HFFc6 (cell line): ENCODE data around the gene AFDN. TPM values are rescaled to one million over a fixed set of nuclear protein-coding genes. Genes with fewer than 3 reads are reported as not detected.

Experiments
- DNase-seq: peaks from one replicate; pipeline ENCODE4 v3.0.0-alpha.2; 2018
- H3K27ac Mint-ChIP-seq: 2 replicates; pipeline ENCODE4 v1.8.0; 2020; ENCODE audit warnings: mild to moderate bottlenecking, mixed read lengths
- H3K27me3 Mint-ChIP-seq: 2 replicates; pipeline ENCODE4 v1.8.0; 2021; ENCODE audit warnings: mild to moderate bottlenecking, moderate library complexity, mixed read lengths; ENCODE audit not compliant: insufficient read depth
- H3K36me3 Mint-ChIP-seq: 2 replicates; pipeline ENCODE4 v1.8.0; 2021; ENCODE audit warnings: low read depth, mixed read lengths
- H3K4me1 Mint-ChIP-seq: 2 replicates; pipeline ENCODE4 v1.8.0; 2020; ENCODE audit warnings: low read depth, mixed read lengths
- H3K4me3 Mint-ChIP-seq: 2 replicates; pipeline ENCODE4 v1.8.0; 2020; ENCODE audit warnings: mild to moderate bottlenecking, moderate library complexity, mixed read lengths
- H3K9me3 Mint-ChIP-seq: 2 replicates; pipeline ENCODE4 v1.8.0; 2020; ENCODE audit warnings: mild to moderate bottlenecking, mixed read lengths
- total RNA-seq, 6 experiments: library from RNA; stranded (reverse); fragmentation: NEBNext Ultra II Directional; extraction: Animal tissue kit (Norgen Biotek cat#: 25700); gene quantifications; 2 replicates in 1 of 6; 3 replicates in 5 of 6; pipeline ENCODE4 v1.2.3, GENCODE V29; 2021
- TF ChIP-seq, protein P1 (sequence below): fragments of 200-600 bp; sonication (generic); IDR thresholded peaks from 2 replicates; pipeline ENCODE4 v1.5.0; 2021; ENCODE audit warnings: antibody characterized with exemption, mild to moderate bottlenecking

The AFDN gene
- total RNA-seq, 6 experiments from 2014 or later: 16.1 to 20.3 (median 17.4) TPM

DNA sequence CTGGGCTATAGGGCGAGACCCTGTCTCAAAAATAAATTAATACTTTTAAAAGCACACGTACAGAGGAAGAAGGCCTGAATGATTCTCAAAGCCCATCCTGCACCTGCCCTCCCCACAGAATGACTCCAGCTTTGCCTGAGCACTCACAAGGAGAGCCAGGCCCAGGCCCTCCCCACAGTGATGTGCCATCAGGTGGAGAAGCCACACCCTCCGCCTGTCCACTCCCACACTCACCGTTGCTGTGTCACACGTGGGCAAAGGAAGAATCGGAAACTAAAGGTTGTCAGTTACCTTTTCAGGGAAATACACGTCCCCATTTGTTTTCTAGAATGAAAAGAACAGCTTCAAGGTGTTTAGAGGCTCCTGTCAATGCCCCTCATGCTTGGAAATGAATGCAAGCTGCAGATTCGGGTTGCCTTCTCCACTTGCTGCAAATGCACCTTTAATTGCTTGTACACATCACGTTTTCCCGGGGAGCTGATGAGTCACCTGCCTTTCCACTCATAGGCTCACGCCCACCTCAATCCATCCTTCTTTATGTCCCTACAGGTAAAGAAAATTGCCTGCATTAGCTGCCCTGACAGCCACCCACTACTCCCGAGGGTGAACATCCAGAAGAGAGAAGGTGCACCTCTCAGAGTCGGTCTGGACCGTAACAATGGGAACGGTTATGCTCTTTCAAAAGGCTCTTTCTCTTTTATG, 45.5 kb upstream of the AFDN start:
- no peak for DNase-seq
- Mint-ChIP-seq H3K4me3 (no peak overlapping the region), H3K27me3 (peaks cover 8% of the 10 kb centered on the region), H3K27ac (no peak overlapping the region), H3K36me3 (no peaks in the 10 kb centered on the region), H3K4me1 (no peaks in the 10 kb centered on the region), H3K9me3 (peaks cover 6% of the 10 kb centered on the region; the same call in 1 of the 2 replicates)
- TF ChIP-seq, protein P1, sequence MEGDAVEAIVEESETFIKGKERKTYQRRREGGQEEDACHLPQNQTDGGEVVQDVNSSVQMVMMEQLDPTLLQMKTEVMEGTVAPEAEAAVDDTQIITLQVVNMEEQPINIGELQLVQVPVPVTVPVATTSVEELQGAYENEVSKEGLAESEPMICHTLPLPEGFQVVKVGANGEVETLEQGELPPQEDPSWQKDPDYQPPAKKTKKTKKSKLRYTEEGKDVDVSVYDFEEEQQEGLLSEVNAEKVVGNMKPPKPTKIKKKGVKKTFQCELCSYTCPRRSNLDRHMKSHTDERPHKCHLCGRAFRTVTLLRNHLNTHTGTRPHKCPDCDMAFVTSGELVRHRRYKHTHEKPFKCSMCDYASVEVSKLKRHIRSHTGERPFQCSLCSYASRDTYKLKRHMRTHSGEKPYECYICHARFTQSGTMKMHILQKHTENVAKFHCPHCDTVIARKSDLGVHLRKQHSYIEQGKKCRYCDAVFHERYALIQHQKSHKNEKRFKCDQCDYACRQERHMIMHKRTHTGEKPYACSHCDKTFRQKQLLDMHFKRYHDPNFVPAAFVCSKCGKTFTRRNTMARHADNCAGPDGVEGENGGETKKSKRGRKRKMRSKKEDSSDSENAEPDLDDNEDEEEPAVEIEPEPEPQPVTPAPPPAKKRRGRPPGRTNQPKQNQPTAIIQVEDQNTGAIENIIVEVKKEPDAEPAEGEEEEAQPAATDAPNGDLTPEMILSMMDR: no peak

DNA sequence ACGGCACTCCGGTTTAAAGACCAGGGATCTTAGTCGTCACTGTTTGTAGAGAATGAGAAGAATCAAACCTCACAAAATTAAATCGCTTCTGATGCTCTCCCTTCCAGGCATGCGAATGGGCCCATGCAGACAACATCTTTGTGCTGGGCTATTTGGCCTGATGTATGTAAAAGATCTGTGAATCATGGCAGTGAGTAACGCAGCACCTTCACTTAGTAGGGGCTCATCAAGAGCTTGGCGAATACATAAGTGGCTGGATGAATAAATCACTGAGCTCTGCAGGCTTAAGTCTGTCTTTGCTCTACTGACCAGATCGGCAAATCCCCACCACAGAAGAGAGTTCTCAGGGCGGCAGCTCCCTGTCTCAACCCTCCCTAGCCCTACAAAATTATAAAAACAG, 44.8 kb upstream of the AFDN start:
- peaks cover 4% of the 10 kb centered on the region for H3K27me3 Mint-ChIP-seq
- no peaks in the 10 kb centered on the region for H3K4me1 Mint-ChIP-seq
- TF ChIP-seq, protein P1: no peak
- H3K36me3 Mint-ChIP-seq: no peaks in the 10 kb centered on the region
- no peak for DNase-seq
- H3K9me3 Mint-ChIP-seq: peaks cover 6% of the 10 kb centered on the region; the same call in 1 of the 2 replicates
- H3K27ac Mint-ChIP-seq: no peak overlapping the region
- no peak overlapping the region for H3K4me3 Mint-ChIP-seq

DNA sequence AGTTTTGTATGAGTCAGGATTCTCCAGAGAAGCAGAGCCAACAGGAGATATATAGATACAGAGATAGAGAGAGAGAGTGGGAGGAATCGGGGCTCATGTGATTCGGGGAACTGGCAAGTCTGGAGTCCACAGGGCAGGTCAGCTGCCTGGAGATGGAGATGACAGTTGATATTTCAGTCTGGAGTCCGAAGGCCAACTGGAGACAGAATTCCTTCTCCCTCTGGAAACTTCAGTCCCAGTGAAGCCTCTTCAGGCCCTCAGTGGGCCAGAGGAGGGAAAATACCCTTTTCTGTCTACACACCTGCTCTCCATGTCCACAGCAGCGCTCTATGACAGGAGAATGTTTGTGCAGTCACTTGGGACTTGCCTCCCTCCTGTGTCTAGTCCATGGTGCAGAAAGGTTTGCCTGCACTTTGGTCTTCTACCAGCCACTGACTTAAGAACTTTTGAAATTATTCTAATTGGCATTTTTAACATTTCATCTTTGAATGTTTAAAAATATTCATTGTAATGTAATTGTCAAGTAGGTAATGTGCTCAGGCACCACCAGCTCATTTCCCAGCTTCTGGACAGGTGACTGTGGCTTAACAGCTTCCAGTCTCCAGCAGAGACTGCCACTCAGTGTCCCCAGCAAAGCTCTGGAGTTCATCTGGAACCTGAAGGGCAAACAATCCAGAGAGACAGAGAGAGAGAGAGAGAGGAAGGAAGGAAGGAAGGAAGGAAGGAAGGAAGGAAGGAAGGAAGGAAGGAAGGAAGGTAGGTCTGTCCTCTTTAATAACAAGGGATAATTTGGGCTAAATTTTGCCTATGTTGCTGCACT, 43.8 kb upstream of the AFDN start:
- Mint-ChIP-seq H3K36me3 (no peaks in the 10 kb centered on the region), H3K4me3 (no peak overlapping the region), H3K27me3 (peaks cover 3% of the 10 kb centered on the region), H3K4me1 (no peaks in the 10 kb centered on the region), H3K9me3 (peaks cover under 1% of the 10 kb centered on the region; the same call in 1 of the 2 replicates), H3K27ac (no peak overlapping the region)
- TF ChIP-seq, protein P1: no peak
- no peak for DNase-seq

DNA sequence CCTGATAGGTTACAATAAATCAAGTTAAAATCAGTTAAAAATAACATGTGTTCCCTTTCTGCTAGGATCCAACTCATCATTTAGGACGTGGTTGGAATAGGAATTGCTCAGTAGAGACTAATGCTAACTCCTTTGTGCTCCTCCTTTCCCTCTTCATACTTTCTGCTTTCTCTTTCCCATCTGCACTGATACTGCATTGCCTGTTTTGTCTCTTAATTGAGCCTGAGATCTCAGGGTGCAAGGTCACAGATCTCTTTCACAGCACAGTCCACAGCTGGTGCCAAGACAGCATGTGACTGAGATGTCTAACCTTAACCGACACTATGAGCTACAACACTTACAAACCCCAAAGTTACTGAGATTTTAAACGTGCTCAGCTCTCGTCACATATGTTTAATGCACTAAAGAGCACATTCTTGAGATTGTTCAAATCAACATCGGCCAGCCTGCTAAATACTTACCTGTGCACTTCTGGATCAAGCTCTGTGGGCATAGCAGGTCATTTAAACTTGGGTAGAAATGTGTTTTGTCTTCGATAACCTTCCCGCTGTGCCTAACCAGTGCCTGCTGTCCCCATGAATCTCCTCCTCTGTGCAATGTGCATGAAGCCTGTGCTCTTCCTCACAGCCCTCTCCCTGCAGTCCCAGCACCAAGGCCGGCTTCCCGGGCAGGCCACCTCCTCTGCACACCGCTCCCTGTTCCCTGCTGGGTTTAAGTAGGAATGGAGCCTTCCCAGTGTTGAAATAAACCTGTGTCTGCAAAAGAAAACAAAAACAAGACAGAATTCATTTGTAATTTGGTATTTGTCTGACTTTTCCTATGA, 39.6 kb upstream of the AFDN start:
- Mint-ChIP-seq H3K9me3 (no peaks in the 10 kb centered on the region), H3K27me3 (peaks cover 5% of the 10 kb centered on the region), H3K36me3 (no peaks in the 10 kb centered on the region), H3K4me3 (no peak overlapping the region), H3K4me1 (no peaks in the 10 kb centered on the region), H3K27ac (no peak overlapping the region)
- TF ChIP-seq, protein P1: no peak
- no peak for DNase-seq

DNA sequence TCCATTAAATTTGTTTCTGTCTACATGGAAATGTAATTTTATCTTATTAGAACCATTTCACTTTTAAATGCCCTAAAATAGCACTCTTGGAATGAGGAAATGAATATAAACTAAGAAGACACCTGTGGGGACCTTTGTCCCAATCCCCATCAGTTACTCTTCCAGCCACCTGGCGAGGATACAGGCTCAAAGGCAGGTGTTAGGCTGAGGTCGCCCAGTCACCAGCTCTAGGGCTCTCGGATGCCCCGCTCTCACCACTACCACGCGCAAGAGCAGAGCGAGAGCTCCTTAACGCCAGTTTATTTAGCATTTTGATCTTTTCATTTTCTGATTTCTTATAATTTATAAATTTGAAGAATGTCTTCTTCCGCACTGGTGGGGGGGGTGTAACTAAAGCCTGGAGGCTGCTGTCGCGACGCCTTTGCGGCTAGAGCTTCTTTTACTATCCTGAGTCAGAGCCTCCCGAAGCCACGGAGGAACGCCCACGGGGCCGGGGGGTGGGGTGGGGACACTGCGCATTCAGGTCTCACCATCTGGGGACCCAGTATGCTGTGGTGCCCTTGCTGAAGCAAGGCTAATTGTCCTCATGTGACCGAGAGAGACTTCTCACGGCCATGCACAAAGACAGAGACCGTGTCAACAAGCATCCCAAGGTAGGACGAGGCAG, 38.7 kb upstream of the AFDN start:
- Mint-ChIP-seq H3K9me3 (no peaks in the 10 kb centered on the region), H3K36me3 (no peaks in the 10 kb centered on the region), H3K4me1 (no peaks in the 10 kb centered on the region), H3K27ac (no peak overlapping the region), H3K4me3 (no peak overlapping the region), H3K27me3 (peaks cover 2% of the 10 kb centered on the region; the same call in 1 of the 2 replicates)
- DNase-seq: no peak
- TF ChIP-seq, protein P1: no peak
